ENCODE results near the gene EML4. TPM values are rescaled to one million over a fixed set of nuclear protein-coding genes. Genes with fewer than 3 reads are reported as not detected.

Gene EML4
- total RNA-seq, 1 donor from 2014 or later, result 72.2 TPM

- H3K9me3 Mint-ChIP-seq, result no peaks in the 10 kb centered on the region
- no peak for DNase-seq (ENCODE audit: low read depth, low spot score)
- peaks cover 20% of the 10 kb centered on the region for H3K4me1 Mint-ChIP-seq
- H3K36me3 Mint-ChIP-seq (ENCODE audit: low read depth), result peaks cover 2% of the 10 kb centered on the region
- no peaks in the 10 kb centered on the region for H3K27me3 Mint-ChIP-seq (ENCODE audit: low read depth)
- no peak for TF ChIP-seq CTCF (conservative IDR thresholded peaks at IDR 0.05)
- no peak overlapping the region for H3K27ac Mint-ChIP-seq (ENCODE audit: unreplicated experiment)
- no peak overlapping the region for H3K4me3 Mint-ChIP-seq
These were observed 54.7 kb downstream of the EML4 start for GRCh38 chr2:42223855-42224268.

GRCh38 chr2:42224422-42225067 lies 55.4 kb downstream of the EML4 start:
- DNase-seq (ENCODE audit: low read depth, low spot score), result no peak
- Mint-ChIP-seq H3K27me3 (ENCODE audit: low read depth) (no peaks in the 10 kb centered on the region), H3K4me3 (no peak overlapping the region), H3K27ac (ENCODE audit: unreplicated experiment) (no peak overlapping the region), H3K4me1 (peaks cover 20% of the 10 kb centered on the region), H3K9me3 (no peaks in the 10 kb centered on the region), H3K36me3 (ENCODE audit: low read depth) (peaks cover 2% of the 10 kb centered on the region)
- no peak for TF ChIP-seq CTCF (conservative IDR thresholded peaks at IDR 0.05)

GRCh38 chr2:42225573-42225972 lies 56.4 kb downstream of the EML4 start:
- TF ChIP-seq CTCF (conservative IDR thresholded peaks at IDR 0.05), result no peak
- H3K36me3 Mint-ChIP-seq (ENCODE audit: low read depth), result peaks cover 2% of the 10 kb centered on the region
- no peaks in the 10 kb centered on the region for H3K9me3 Mint-ChIP-seq

GRCh38 chr2:42227491-42227890 lies 58.3 kb downstream of the EML4 start:
- Mint-ChIP-seq H3K27me3 (ENCODE audit: low read depth) (no peaks in the 10 kb centered on the region), H3K9me3 (no peaks in the 10 kb centered on the region), H3K27ac (ENCODE audit: unreplicated experiment) (no peak overlapping the region), H3K4me3 (no peak overlapping the region), H3K4me1 (peaks cover 22% of the 10 kb centered on the region), H3K36me3 (ENCODE audit: low read depth) (peaks cover 2% of the 10 kb centered on the region)
- no peak for TF ChIP-seq CTCF (conservative IDR thresholded peaks at IDR 0.05)
- DNase-seq (ENCODE audit: low read depth, low spot score), result no peak

More at GRCh38 chr2:42225573-42225972, 56.4 kb downstream of the EML4 start:
- H3K4me3 Mint-ChIP-seq, result no peak overlapping the region
- no peak overlapping the region for H3K27ac Mint-ChIP-seq (ENCODE audit: unreplicated experiment)
- no peaks in the 10 kb centered on the region for H3K27me3 Mint-ChIP-seq (ENCODE audit: low read depth)
- no peak for DNase-seq (ENCODE audit: low read depth, low spot score)
- peaks cover 16% of the 10 kb centered on the region for H3K4me1 Mint-ChIP-seq

- H3K36me3 Mint-ChIP-seq (ENCODE audit: low read depth), result peaks cover 1% of the 10 kb centered on the region
- TF ChIP-seq CTCF (conservative IDR thresholded peaks at IDR 0.05), result no peak
- H3K4me3 Mint-ChIP-seq, result no peak overlapping the region
- DNase-seq (ENCODE audit: low read depth, low spot score), result no peak
- H3K27ac Mint-ChIP-seq (ENCODE audit: unreplicated experiment), result no peak overlapping the region
- H3K27me3 Mint-ChIP-seq (ENCODE audit: low read depth), result no peaks in the 10 kb centered on the region
- H3K4me1 Mint-ChIP-seq, result peaks cover 20% of the 10 kb centered on the region
- no peaks in the 10 kb centered on the region for H3K9me3 Mint-ChIP-seq
These were observed 58.9 kb downstream of the EML4 start for GRCh38 chr2:42228101-42228500.
